Right lobe of liver (tissue), 4 donors: Measurements from ENCODE around the gene MYO10.

Source experiments
- POLR2A ChIP-seq: fragments of 450-650 bp; IDR thresholded peaks from one replicate; pipeline ENCODE4 v1.6.1; 2017; ENCODE audit warnings: antibody characterized with exemption, mild to moderate bottlenecking
- TF ChIP-seq, protein P1 (sequence below), 4 donors: fragments of 200-600 bp in 3 of 4; fragments of 450-650 bp in 1 of 4; IDR thresholded peaks; one replicate each; pipeline versions ENCODE4 v1.5.1 to v1.8.0; 2016 to 2022; ENCODE audit warnings: antibody characterized with exemption in 4 of 4, mild to moderate bottlenecking in 2 of 4
- donor health status: DM: no; HTN: no; CAD: no.
- donor health status: DM: no; HTN: no; CAD: no.
- donor health status: DM: no; HTN: yes; CAD: no.

GRCh38 chr5:16735101-16736060, 200.7 kb downstream of the MYO10 start:
- TF ChIP-seq POLR2A, result no peak
- TF ChIP-seq, protein P1, sequence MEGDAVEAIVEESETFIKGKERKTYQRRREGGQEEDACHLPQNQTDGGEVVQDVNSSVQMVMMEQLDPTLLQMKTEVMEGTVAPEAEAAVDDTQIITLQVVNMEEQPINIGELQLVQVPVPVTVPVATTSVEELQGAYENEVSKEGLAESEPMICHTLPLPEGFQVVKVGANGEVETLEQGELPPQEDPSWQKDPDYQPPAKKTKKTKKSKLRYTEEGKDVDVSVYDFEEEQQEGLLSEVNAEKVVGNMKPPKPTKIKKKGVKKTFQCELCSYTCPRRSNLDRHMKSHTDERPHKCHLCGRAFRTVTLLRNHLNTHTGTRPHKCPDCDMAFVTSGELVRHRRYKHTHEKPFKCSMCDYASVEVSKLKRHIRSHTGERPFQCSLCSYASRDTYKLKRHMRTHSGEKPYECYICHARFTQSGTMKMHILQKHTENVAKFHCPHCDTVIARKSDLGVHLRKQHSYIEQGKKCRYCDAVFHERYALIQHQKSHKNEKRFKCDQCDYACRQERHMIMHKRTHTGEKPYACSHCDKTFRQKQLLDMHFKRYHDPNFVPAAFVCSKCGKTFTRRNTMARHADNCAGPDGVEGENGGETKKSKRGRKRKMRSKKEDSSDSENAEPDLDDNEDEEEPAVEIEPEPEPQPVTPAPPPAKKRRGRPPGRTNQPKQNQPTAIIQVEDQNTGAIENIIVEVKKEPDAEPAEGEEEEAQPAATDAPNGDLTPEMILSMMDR (IDR thresholded peaks at IDR 0.05), result no peak
